ENCODE results near the gene TMEM213. TPM values are rescaled to one million over a fixed set of nuclear protein-coding genes. Genes with fewer than 3 reads are reported as not detected.

TMEM213 gene
- total RNA-seq, 6 donors from 2014 or later, result 0.49 to 6.1 (median 3.6) TPM; not detected in 2

GRCh38 chr7:138865843-138866242, 68.0 kb downstream of the TMEM213 start:
- no peaks in the 10 kb centered on the region for H3K4me1 ChIP-seq

DNA sequence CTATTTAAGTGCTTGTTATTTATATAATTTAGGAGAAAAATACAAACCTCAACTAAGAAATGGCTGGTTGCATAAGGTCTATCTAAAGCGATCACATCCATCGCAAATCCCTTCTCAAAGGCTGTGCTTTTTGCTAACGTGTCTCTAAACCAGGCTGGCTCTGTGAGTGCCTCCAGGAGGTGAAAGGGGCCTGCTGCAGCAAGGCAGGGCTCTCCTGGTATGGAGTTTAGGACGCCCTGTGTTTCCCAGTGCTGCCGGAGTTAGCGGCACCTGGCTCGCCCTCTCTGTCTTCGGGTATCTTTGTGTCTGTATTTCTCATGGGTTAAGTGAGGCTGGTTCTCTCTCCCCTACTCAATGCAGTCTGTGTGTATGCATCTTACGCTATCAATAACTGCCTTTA, 68.6 kb downstream of the TMEM213 start:
- no peak for TF ChIP-seq EP300 (IDR thresholded peaks at IDR 0.05)
- TF ChIP-seq, protein P1, sequence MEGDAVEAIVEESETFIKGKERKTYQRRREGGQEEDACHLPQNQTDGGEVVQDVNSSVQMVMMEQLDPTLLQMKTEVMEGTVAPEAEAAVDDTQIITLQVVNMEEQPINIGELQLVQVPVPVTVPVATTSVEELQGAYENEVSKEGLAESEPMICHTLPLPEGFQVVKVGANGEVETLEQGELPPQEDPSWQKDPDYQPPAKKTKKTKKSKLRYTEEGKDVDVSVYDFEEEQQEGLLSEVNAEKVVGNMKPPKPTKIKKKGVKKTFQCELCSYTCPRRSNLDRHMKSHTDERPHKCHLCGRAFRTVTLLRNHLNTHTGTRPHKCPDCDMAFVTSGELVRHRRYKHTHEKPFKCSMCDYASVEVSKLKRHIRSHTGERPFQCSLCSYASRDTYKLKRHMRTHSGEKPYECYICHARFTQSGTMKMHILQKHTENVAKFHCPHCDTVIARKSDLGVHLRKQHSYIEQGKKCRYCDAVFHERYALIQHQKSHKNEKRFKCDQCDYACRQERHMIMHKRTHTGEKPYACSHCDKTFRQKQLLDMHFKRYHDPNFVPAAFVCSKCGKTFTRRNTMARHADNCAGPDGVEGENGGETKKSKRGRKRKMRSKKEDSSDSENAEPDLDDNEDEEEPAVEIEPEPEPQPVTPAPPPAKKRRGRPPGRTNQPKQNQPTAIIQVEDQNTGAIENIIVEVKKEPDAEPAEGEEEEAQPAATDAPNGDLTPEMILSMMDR (IDR thresholded peaks at IDR 0.05), result no peak
- no peak for TF ChIP-seq POLR2AphosphoS5 (IDR thresholded peaks at IDR 0.05)
- no peak for TF ChIP-seq POLR2A (IDR thresholded peaks at IDR 0.05)
- H3K4me3 ChIP-seq, result no peak overlapping the region
- no peak overlapping the region for H3K27ac ChIP-seq
- no peaks in the 10 kb centered on the region for H3K9me3 ChIP-seq
- no peaks in the 10 kb centered on the region for H3K4me1 ChIP-seq
- H3K36me3 ChIP-seq, result peaks cover 0 to 26% (median 13%) of the 10 kb centered on the region in 4 donors
- ATAC-seq (ENCODE audit: low FRiP score in 2 of 2), result no peak
- no peaks in the 10 kb centered on the region for H3K27me3 ChIP-seq
- WGBS, 2 donors, result 94 to 96% methylated on average over 9 of the region's 9 CpGs
- DNase-seq, result no peak

More at GRCh38 chr7:138865843-138866242, 68.0 kb downstream of the TMEM213 start:
- no peak overlapping the region for H3K4me3 ChIP-seq
- H3K27me3 ChIP-seq, result no peaks in the 10 kb centered on the region
- ATAC-seq (ENCODE audit: low FRiP score in 2 of 2) (no peak), DNase-seq (no peak)
- no peaks in the 10 kb centered on the region for H3K9me3 ChIP-seq
- 56 to 66% methylated on average over 4 of the region's 4 CpGs for WGBS, 2 donors
- no peak overlapping the region for H3K27ac ChIP-seq
- no peak for TF ChIP-seq EP300 (IDR thresholded peaks at IDR 0.05)
- TF ChIP-seq POLR2A (IDR thresholded peaks at IDR 0.05), result no peak
- TF ChIP-seq, protein P1 (IDR thresholded peaks at IDR 0.05), result no peak
- TF ChIP-seq POLR2AphosphoS5 (IDR thresholded peaks at IDR 0.05), result no peak
- H3K36me3 ChIP-seq, result peaks cover 0 to 31% (median 13%) of the 10 kb centered on the region in 4 donors

GRCh38 chr7:138867744-138868143, 70.0 kb downstream of the TMEM213 start:
- no peaks in the 10 kb centered on the region for H3K4me1 ChIP-seq
- no peak overlapping the region for H3K4me3 ChIP-seq
- H3K36me3 ChIP-seq, result peaks cover 0 to 26% (median 13%) of the 10 kb centered on the region in 4 donors
- no peaks in the 10 kb centered on the region for H3K27me3 ChIP-seq
- no peaks in the 10 kb centered on the region for H3K9me3 ChIP-seq
- DNase-seq (peak in 1 of 2 donors; percentile 36), ATAC-seq (ENCODE audit: low FRiP score in 2 of 2) (no peak)
- no peak overlapping the region for H3K27ac ChIP-seq
- no peak for TF ChIP-seq POLR2AphosphoS5 (IDR thresholded peaks at IDR 0.05)
- TF ChIP-seq, protein P1 (IDR thresholded peaks at IDR 0.05), result no peak
- no peak for TF ChIP-seq EP300 (IDR thresholded peaks at IDR 0.05)
- no peak for TF ChIP-seq POLR2A (IDR thresholded peaks at IDR 0.05)
- 97% methylated on average over 15 to 19 of the region's 19 CpGs for WGBS, 2 donors

DNA sequence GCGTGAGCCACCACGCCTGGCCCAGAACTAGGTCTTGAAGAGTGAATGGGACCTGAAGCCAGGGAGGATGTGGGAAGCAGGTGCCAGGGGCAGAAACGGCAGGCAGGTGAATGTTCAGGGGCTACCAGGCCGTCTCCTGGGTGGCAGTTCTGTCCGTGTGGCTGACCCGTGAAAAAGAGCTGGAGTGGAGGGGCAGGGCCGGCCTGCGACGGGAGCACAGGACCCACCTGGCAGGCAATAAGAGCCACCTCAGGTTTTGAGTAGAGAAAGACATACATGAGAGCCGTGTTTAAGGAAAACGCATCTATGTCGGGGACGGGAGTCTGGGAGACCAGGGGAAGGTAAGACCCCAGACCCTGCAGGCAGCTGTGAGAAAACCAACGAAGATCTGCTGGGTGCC, 70.9 kb downstream of the TMEM213 start:
- Histone ChIP-seq H3K27ac (no peak overlapping the region), H3K27me3 (no peaks in the 10 kb centered on the region), H3K36me3 (peaks cover 0 to 25% (median 13%) of the 10 kb centered on the region in 4 donors), H3K4me3 (no peak overlapping the region), H3K9me3 (no peaks in the 10 kb centered on the region), H3K4me1 (no peaks in the 10 kb centered on the region)
- ATAC-seq (ENCODE audit: low FRiP score in 2 of 2) (no peak), DNase-seq (peak in 1 of 2 donors; percentile 56)
- 94 to 97% methylated on average over 14 of the region's 14 CpGs for WGBS, 2 donors
- no peak for TF ChIP-seq POLR2A (IDR thresholded peaks at IDR 0.05)
- TF ChIP-seq, protein P1 (IDR thresholded peaks at IDR 0.05), result no peak
- no peak for TF ChIP-seq POLR2AphosphoS5 (IDR thresholded peaks at IDR 0.05)
- TF ChIP-seq EP300 (IDR thresholded peaks at IDR 0.05), result no peak

- TF ChIP-seq POLR2A (IDR thresholded peaks at IDR 0.05) (no peak), POLR2AphosphoS5 (IDR thresholded peaks at IDR 0.05) (no peak), EP300 (IDR thresholded peaks at IDR 0.05) (no peak)
- TF ChIP-seq, protein P1 (IDR thresholded peaks at IDR 0.05), result no peak
- DNase-seq, result peak in 1 of 2 donors; percentile 68
- Histone ChIP-seq H3K9me3 (no peaks in the 10 kb centered on the region), H3K36me3 (peaks cover 0 to 22% (median 13%) of the 10 kb centered on the region in 4 donors), H3K4me1 (no peaks in the 10 kb centered on the region), H3K27ac (no peak overlapping the region), H3K4me3 (no peak overlapping the region), H3K27me3 (no peaks in the 10 kb centered on the region)
- no peak for ATAC-seq (ENCODE audit: low FRiP score in 2 of 2)
- WGBS, 2 donors, result 97 to 99% methylated on average over 17 to 24 of the region's 30 CpGs
These were observed 71.6 kb downstream of the TMEM213 start for GRCh38 chr7:138869353-138869752.

All from upper lobe of left lung (tissue), 6 donors.